ENCODE measurements around the gene CFLAR. TPM values are rescaled to one million over a fixed set of nuclear protein-coding genes. Genes with fewer than 3 reads are reported as not detected.
"Not testable (repeated sequence)": the region's sequence is repeated elsewhere in the genome, so short reads cannot be mapped to it uniquely, and the experiment has no call there.

Gene CFLAR
- total RNA-seq, 1 donor from 2014 or later, result 54.0 TPM

- DNase-seq (ENCODE audit: low read depth), result no peak
These were observed 66.8 kb downstream of the CFLAR start, which contains the start of gene CASP10 for GRCh38 chr2:201182650-201183364. Gene CASP10 (plus strand): TSS chr2:201183141. CDS start chr2:201185778, 2,637 bp downstream.

- no peak for DNase-seq (ENCODE audit: low read depth)
These were observed 67.4 kb downstream of the CFLAR start for GRCh38 chr2:201183365-201183727.

GRCh38 chr2:201183835-201184234 is 67.9 kb downstream of the CFLAR start:
- DNase-seq (ENCODE audit: low read depth), result not testable (repeated sequence)

- DNase-seq (ENCODE audit: low read depth), result not testable (repeated sequence)
These were observed 68.3 kb downstream of the CFLAR start for GRCh38 chr2:201184248-201184647.

- no peak for DNase-seq (ENCODE audit: low read depth)
These were observed 69.9 kb downstream of the CFLAR start for GRCh38 chr2:201185863-201186262.

- no peak for DNase-seq (ENCODE audit: low read depth)
These were observed 71.0 kb downstream of the CFLAR start for GRCh38 chr2:201186982-201187381.

- DNase-seq (ENCODE audit: low read depth), result no peak
These were observed 72.5 kb downstream of the CFLAR start for GRCh38 chr2:201188449-201188848.

GRCh38 chr2:201191132-201191875 is 75.3 kb downstream of the CFLAR start:
- DNase-seq (ENCODE audit: low read depth), result no peak

GRCh38 chr2:201194097-201194496 is 78.1 kb downstream of the CFLAR start:
- no peak for DNase-seq (ENCODE audit: low read depth)

GRCh38 chr2:201195331-201195730 is 79.4 kb downstream of the CFLAR start:
- DNase-seq (ENCODE audit: low read depth), result no peak

- no peak for DNase-seq (ENCODE audit: low read depth)
These were observed 80.0 kb downstream of the CFLAR start for GRCh38 chr2:201196003-201196402.

GRCh38 chr2:201196803-201197202 is 80.8 kb downstream of the CFLAR start:
- DNase-seq (ENCODE audit: low read depth), result no peak

- no peak for DNase-seq (ENCODE audit: low read depth)
These were observed 81.8 kb downstream of the CFLAR start for GRCh38 chr2:201197781-201198180.

- DNase-seq (ENCODE audit: low read depth), result no peak
These were observed 83.9 kb downstream of the CFLAR start for GRCh38 chr2:201199847-201200246.

GRCh38 chr2:201200345-201200744 is 84.4 kb downstream of the CFLAR start:
- no peak for DNase-seq (ENCODE audit: low read depth)

GRCh38 chr2:201201371-201201770 is 85.4 kb downstream of the CFLAR start:
- DNase-seq (ENCODE audit: low read depth), result no peak

GRCh38 chr2:201203916-201204654 is 88.1 kb downstream of the CFLAR start:
- DNase-seq (ENCODE audit: low read depth), result no peak

GRCh38 chr2:201204655-201205514 is 88.9 kb downstream of the CFLAR start:
- no peak for DNase-seq (ENCODE audit: low read depth)

- no peak for DNase-seq (ENCODE audit: low read depth)
These were observed 89.5 kb downstream of the CFLAR start for GRCh38 chr2:201205515-201205849.

- DNase-seq (ENCODE audit: low read depth), result no peak
These were observed 92.7 kb downstream of the CFLAR start for GRCh38 chr2:201208563-201209252.

- DNase-seq (ENCODE audit: low read depth), result no peak
These were observed 100.0 kb downstream of the CFLAR start for GRCh38 chr2:201215963-201216362.

Measured in myocyte (in vitro differentiated cells).